Left lung (tissue), 10 donors: ENCODE results near the gene PCSK1N. TPM values are rescaled to one million over a fixed set of nuclear protein-coding genes. Genes with fewer than 3 reads are reported as not detected.

Experiments
- ATAC-seq: fragments of 200-7000 bp; cut with Tn5 transposase; one replicate; pipeline ENCODE4 v1.9.1; 2020; ENCODE audit warnings: moderate library complexity
- DNase-seq, 4 donors: peaks; one replicate each; pipeline ENCODE4 v3.0.0-alpha.2; 2013 to 2020
- H3K27ac ChIP-seq, 2 donors: fragments of 200-600 bp; sonication (generic) in 1 of 2; one replicate each; pipeline versions ENCODE4 v1.5.0 to v1.8.0; 2020 to 2021
- H3K27me3 ChIP-seq, 2 donors: fragments of 200-600 bp; sonication (generic) in 1 of 2; one replicate each; pipeline versions ENCODE4 v1.5.0 to v1.8.0; 2020 to 2021
- H3K36me3 ChIP-seq, 2 donors: fragments of 200-600 bp; sonication (generic) in 1 of 2; one replicate each; pipeline versions ENCODE4 v1.5.0 to v1.8.0; 2020 to 2021
- H3K4me1 ChIP-seq, 2 donors: fragments of 200-600 bp; one replicate each; pipeline ENCODE4 v1.8.0; 2021
- H3K4me3 ChIP-seq, 2 donors: fragments of 200-600 bp; sonication (generic) in 1 of 2; one replicate each; pipeline versions ENCODE4 v1.5.0 to v1.8.0; 2020 to 2021; ENCODE audit warnings: mild to moderate bottlenecking in 1 of 2
- H3K9me3 ChIP-seq, 2 donors: fragments of 200-600 bp; sonication (generic) in 1 of 2; one replicate each; pipeline versions ENCODE4 v1.5.0 to v1.8.0; 2020 to 2021
- CTCF ChIP-seq, 2 donors: fragments of 200-600 bp; sonication (generic) in 1 of 2; IDR thresholded peaks; one replicate each; pipeline versions ENCODE4 v1.5.0 to v1.8.0; 2021; ENCODE audit warnings: antibody characterized with exemption in 2 of 2
- intact Hi-C, 2 donors: fragments of 100-400 bp; cut with DNase I; formaldehyde crosslinking; loops; one replicate each; pipeline versions ENCODE4 v1.11.2 to v1.14.2; 2022
- polyA plus RNA-seq, 6 donors: library from polyadenylated mRNA; unstranded; fragments of 120-200 nt; gene quantifications; one replicate each; pipeline ENCODE4 v1.2.1, GENCODE V29; 2013; ENCODE audit not compliant: insufficient read length in 6 of 6
- total RNA-seq, 2 donors: library from RNA; stranded (reverse); fragmentation: NEBNext Ultra II Directional; extraction: Animal tissue kit (Norgen Biotek cat#: 25700); gene quantifications; one replicate each; pipeline ENCODE4 v1.2.1, GENCODE V29; 2021
- donor health status: DM: no; HTN: yes; CAD: no.
- donor health status: DM: no; HTN: no; CAD: no.

The PCSK1N gene
- total and polyA plus RNA-seq, 8 donors: 1.4 to 4.9 (median 3.4) TPM

GRCh38 chrX:48834383-48834709 is 1.1 kb downstream of the PCSK1N start:
- DNase-seq (no peak), ATAC-seq (no peak)
- TF ChIP-seq CTCF (IDR thresholded peaks at IDR 0.05): no peak
- intact Hi-C loops: no loop called here
- Histone ChIP-seq H3K27me3 (peaks cover 8 to 70% of the 10 kb centered on the region in 2 donors), H3K4me1 (peaks cover 0 to 4% of the 10 kb centered on the region in 2 donors), H3K9me3 (no peaks in the 10 kb centered on the region), H3K4me3 (no peak overlapping the region), H3K36me3 (no peaks in the 10 kb centered on the region), H3K27ac (no peak overlapping the region)

GRCh38 chrX:48833542-48834138 is 1.8 kb downstream of the PCSK1N start:
- peaks cover 8 to 70% of the 10 kb centered on the region in 2 donors for H3K27me3 ChIP-seq
- H3K27ac ChIP-seq: no peak overlapping the region
- ATAC-seq: no peak
- intact Hi-C loops: no loop called here
- no peak for DNase-seq
- no peak for TF ChIP-seq CTCF (IDR thresholded peaks at IDR 0.05)
- no peaks in the 10 kb centered on the region for H3K36me3 ChIP-seq
- peaks cover 0 to 4% of the 10 kb centered on the region in 2 donors for H3K4me1 ChIP-seq
- no peaks in the 10 kb centered on the region for H3K9me3 ChIP-seq
- no peak overlapping the region for H3K4me3 ChIP-seq

DNA sequence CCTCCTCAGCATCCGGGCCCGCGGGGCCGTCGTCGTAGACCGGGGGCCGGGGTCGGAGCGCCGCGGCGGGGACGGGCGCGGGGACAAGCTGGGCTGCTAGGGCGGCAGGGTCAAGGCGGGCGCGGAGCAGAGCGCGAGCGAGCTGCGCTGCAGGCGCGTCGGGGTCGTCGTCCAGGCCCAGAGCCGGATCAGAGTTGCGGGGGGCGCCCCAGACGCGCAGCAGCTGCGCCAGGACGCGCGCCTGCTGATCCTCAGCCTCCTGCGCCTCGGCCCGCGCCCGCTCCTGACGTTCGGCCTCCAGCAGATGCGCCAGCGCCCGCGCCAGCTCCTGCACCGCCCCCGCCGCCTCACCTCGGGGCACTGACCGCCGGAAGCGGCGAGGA is 3.5 kb downstream of the PCSK1N start:
- no peak for ATAC-seq
- intact Hi-C loops: no loop called here
- peaks cover 8 to 72% of the 10 kb centered on the region in 2 donors for H3K27me3 ChIP-seq

GRCh38 chrX:48831136-48831908 is 4.1 kb downstream of the PCSK1N start:
- no peak for DNase-seq
- no peak overlapping the region for H3K4me3 ChIP-seq
- H3K4me1 ChIP-seq: peaks cover 0 to 4% of the 10 kb centered on the region in 2 donors
- intact Hi-C loops: no loop called here
- H3K27ac ChIP-seq: no peak overlapping the region
- H3K27me3 ChIP-seq: peaks cover 8 to 72% of the 10 kb centered on the region in 2 donors
- no peak for ATAC-seq
- TF ChIP-seq CTCF (IDR thresholded peaks at IDR 0.05): no peak
- no peaks in the 10 kb centered on the region for H3K36me3 ChIP-seq
- no peaks in the 10 kb centered on the region for H3K9me3 ChIP-seq

More for the DNA sequence above, 3.5 kb downstream of the PCSK1N start:
- peaks cover 0 to 4% of the 10 kb centered on the region in 2 donors for H3K4me1 ChIP-seq
- no peak overlapping the region for H3K4me3 ChIP-seq
- no peaks in the 10 kb centered on the region for H3K36me3 ChIP-seq
- no peak for TF ChIP-seq CTCF (IDR thresholded peaks at IDR 0.05)
- no peak overlapping the region for H3K27ac ChIP-seq
- H3K9me3 ChIP-seq: no peaks in the 10 kb centered on the region
- DNase-seq: no peak

DNA sequence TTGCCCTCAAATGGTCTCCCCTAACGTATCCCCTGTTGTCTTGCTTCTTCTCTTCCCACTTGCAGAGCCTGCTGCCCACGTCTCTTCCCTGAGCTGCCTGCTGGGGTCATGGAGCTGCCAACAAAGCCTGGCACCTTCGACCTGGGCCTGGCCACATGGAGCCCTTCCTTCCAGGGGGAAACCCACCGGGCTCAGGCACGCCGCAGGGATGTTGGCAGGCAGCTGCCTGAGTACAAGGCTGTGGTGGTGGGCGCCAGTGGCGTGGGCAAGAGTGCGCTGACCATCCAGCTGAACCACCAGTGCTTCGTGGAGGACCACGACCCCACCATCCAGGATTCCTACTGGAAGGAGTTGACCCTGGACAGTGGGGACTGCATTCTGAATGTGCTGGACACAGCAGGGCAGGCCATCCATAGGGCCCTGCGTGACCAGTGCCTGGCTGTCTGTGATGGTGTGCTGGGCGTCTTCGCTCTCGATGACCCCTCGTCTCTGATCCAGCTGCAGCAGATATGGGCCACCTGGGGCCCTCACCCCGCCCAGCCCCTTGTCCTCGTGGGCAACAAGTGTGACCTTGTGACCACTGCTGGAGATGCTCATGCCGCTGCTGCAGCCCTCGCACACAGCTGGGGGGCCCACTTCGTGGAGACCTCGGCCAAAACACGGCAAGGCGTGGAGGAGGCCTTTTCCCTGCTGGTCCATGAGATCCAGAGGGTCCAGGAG is 6.2 kb downstream of the PCSK1N start:
- ATAC-seq: no peak
- TF ChIP-seq CTCF (IDR thresholded peaks at IDR 0.05): no peak
- Histone ChIP-seq H3K9me3 (no peaks in the 10 kb centered on the region), H3K4me1 (no peaks in the 10 kb centered on the region), H3K4me3 (no peak overlapping the region), H3K36me3 (peaks cover 0 to 9% of the 10 kb centered on the region in 2 donors), H3K27ac (no peak overlapping the region), H3K27me3 (peaks cover 4 to 59% of the 10 kb centered on the region in 2 donors)
- no peak for DNase-seq
- intact Hi-C loops: no loop called here
